ENCODE measurements around the gene AGMO.
A peak's percentile ranks its signal among the peaks of the same experiment; 100 is the strongest.
"Not testable (repeated sequence)": the region's sequence is repeated elsewhere in the genome, so short reads cannot be mapped to it uniquely, and the experiment has no call there.

The AGMO gene

GRCh38 chr7:15305002-15305600, 256.7 kb downstream of the AGMO start:
- DNase-seq = peak; percentile 62

- no peak for DNase-seq
These were observed 258.5 kb downstream of the AGMO start for GRCh38 chr7:15303357-15303756.

- DNase-seq = not testable (repeated sequence)
These were observed 260.8 kb downstream of the AGMO start for GRCh38 chr7:15300986-15301385.

GRCh38 chr7:15292138-15292537, 269.7 kb downstream of the AGMO start:
- DNase-seq = no peak

GRCh38 chr7:15291699-15292098, 270.1 kb downstream of the AGMO start:
- DNase-seq = no peak

- no peak for DNase-seq
These were observed 273.1 kb downstream of the AGMO start for GRCh38 chr7:15288741-15289140.

- no peak for DNase-seq
These were observed 277.4 kb downstream of the AGMO start for GRCh38 chr7:15284396-15284795.

GRCh38 chr7:15280078-15280733, 281.6 kb downstream of the AGMO start:
- no peak for DNase-seq

GRCh38 chr7:15279640-15280039, 282.2 kb downstream of the AGMO start:
- DNase-seq = no peak

GRCh38 chr7:15257689-15258088, 304.1 kb downstream of the AGMO start:
- DNase-seq = no peak

- DNase-seq = no peak
These were observed 309.6 kb downstream of the AGMO start for GRCh38 chr7:15252181-15252580.

GRCh38 chr7:15248514-15248913, 313.3 kb downstream of the AGMO start:
- no peak for DNase-seq

GRCh38 chr7:15245831-15246230, 316.0 kb downstream of the AGMO start:
- DNase-seq = no peak

GRCh38 chr7:15239801-15240200, 322.0 kb downstream of the AGMO start:
- no peak for DNase-seq

GRCh38 chr7:15236952-15237351, 324.9 kb downstream of the AGMO start:
- DNase-seq = no peak

GRCh38 chr7:15234431-15234830, 327.4 kb downstream of the AGMO start:
- no peak for DNase-seq

GRCh38 chr7:15228831-15229230, 333.0 kb downstream of the AGMO start:
- DNase-seq = peak; percentile 91

GRCh38 chr7:15225981-15226380, 335.8 kb downstream of the AGMO start:
- DNase-seq = no peak

- peak; percentile 40 for DNase-seq
These were observed 342.1 kb downstream of the AGMO start for GRCh38 chr7:15219758-15220157.

- no peak for DNase-seq
These were observed 343.6 kb downstream of the AGMO start for GRCh38 chr7:15218261-15218660.

GRCh38 chr7:15215616-15216015, 346.2 kb downstream of the AGMO start:
- DNase-seq = no peak

GRCh38 chr7:15214976-15215375, 346.8 kb downstream of the AGMO start:
- no peak for DNase-seq

- no peak for DNase-seq
These were observed 348.7 kb downstream of the AGMO start for GRCh38 chr7:15213093-15213492.

GRCh38 chr7:15209429-15209828, 352.4 kb downstream of the AGMO start:
- no peak for DNase-seq

- no peak for DNase-seq
These were observed 357.4 kb downstream of the AGMO start for GRCh38 chr7:15204421-15204820.

Data from NCI-H2171 treated with DMSO at 0.1 percent for 48 hours (cell line).